Thymus (tissue), 11 donors: ENCODE results near the gene VTI1A. TPM values are rescaled to one million over a fixed set of nuclear protein-coding genes. Genes with fewer than 3 reads are reported as not detected.

ENCODE experiments used
- DNase-seq, 9 donors: peaks; one replicate each; pipeline ENCODE4 v3.0.0-alpha.2; 2013; ENCODE audit warnings: low spot score in 9 of 9, low read depth in 6 of 9, missing footprints in 1 of 9
- H3K27ac ChIP-seq, 2 donors: one replicate each; pipeline ENCODE4 v1.5.1; 2013; ENCODE audit warnings: control low read depth in 1 of 2, low read depth in 1 of 2, low read length in 1 of 2, mild to moderate bottlenecking in 1 of 2, moderate library complexity in 1 of 2
- H3K27me3 ChIP-seq, 2 donors: one replicate each; pipeline ENCODE4 v1.5.1; 2013; ENCODE audit warnings: low read length in 1 of 2; ENCODE audit not compliant: control insufficient read depth in 2 of 2, insufficient read depth in 1 of 2
- H3K36me3 ChIP-seq, 2 donors: one replicate each; pipeline ENCODE4 v1.5.1; 2013; ENCODE audit warnings: low read length in 1 of 2, mild to moderate bottlenecking in 1 of 2, moderate library complexity in 1 of 2; ENCODE audit not compliant: control insufficient read depth in 2 of 2, insufficient read depth in 2 of 2
- H3K4me1 ChIP-seq, 2 donors: one replicate each; pipeline ENCODE4 v1.5.1; 2013; ENCODE audit warnings: low read length in 2 of 2; ENCODE audit not compliant: control insufficient read depth in 2 of 2, insufficient read depth in 2 of 2
- H3K4me3 ChIP-seq, 2 donors: one replicate each; pipeline ENCODE4 v1.5.1; 2013; ENCODE audit warnings: low read length in 2 of 2, control low read depth in 1 of 2, mild to moderate bottlenecking in 1 of 2
- H3K9me3 ChIP-seq, 2 donors: one replicate each; pipeline ENCODE4 v1.5.1; 2013; ENCODE audit warnings: low read length in 1 of 2, mild to moderate bottlenecking in 1 of 2; ENCODE audit not compliant: control insufficient read depth in 2 of 2, insufficient read depth in 1 of 2
- WGBS: extraction: QIAGEN DNeasy Blood & Tissue Kit; methylation state at CpG from one replicate; pipeline ENCODE4 v1.1.7; 2013; 5-methylcytosine and 5-hydroxymethylcytosine counted together
- polyA plus RNA-seq: library from polyadenylated mRNA; stranded (reverse); fragments of 200-250 nt; gene quantifications from one replicate; pipeline ENCODE4 v1.2.3, GENCODE V29; 2013
- total RNA-seq: library from RNA; stranded (reverse); fragments of 120-200 nt; gene quantifications from one replicate; pipeline ENCODE4 v1.2.4, GENCODE V29; 2013
- donor health status: healthy.

VTI1A gene
- total and polyA plus RNA-seq, 2 donors: 15.9 to 27.0 TPM

DNA sequence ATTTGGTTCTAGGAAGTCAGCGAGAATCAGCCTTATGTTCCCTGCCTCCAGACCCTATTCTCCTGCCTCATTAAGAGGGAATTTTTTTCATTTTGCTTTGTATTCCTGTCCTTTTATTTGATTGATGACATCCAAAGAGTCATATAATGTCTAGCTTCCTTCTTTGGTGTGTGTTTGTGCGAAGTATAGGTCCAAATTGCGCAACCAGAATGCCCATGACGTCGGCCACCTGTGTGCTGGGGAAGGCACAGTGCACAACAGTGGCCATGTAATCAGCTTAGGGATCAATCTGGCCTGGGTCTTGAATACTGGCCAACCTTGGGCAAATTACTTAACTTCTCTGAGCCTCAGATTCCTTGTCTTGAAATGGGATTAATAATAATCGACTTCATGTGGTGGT lies 206.2 kb downstream of the VTI1A start:
- Histone ChIP-seq H3K4me3 (no peak overlapping the region), H3K27me3 (no peaks in the 10 kb centered on the region), H3K4me1 (no peaks in the 10 kb centered on the region), H3K36me3 (peaks cover 0 to 3% of the 10 kb centered on the region in 2 donors), H3K9me3 (no peaks in the 10 kb centered on the region), H3K27ac (no peak overlapping the region)
- no peak for DNase-seq
- over 99% methylated on average over 6 of the region's 6 CpGs for WGBS

DNA sequence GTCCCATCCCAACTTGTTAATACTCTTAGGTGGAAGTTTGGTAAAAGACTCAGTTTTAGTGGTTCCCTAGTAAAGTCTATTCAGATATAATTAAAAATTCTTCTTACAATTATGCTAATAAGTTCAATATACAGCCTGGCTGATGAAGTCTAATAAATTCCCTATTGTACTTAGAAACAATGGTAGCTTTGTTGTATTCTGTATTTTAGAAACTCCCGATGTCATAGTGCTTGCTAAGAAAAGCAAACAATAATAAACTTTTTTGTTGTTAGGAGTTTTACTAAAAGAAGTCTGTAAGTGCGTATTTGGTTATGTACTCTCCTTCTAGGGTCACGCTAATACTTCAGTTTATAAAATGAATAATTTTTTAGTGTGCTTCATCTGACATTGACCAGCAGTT lies 206.8 kb downstream of the VTI1A start:
- no peak for DNase-seq
- Histone ChIP-seq H3K4me1 (no peaks in the 10 kb centered on the region), H3K4me3 (no peak overlapping the region), H3K27ac (no peak overlapping the region), H3K27me3 (no peaks in the 10 kb centered on the region), H3K36me3 (peaks cover 0 to 3% of the 10 kb centered on the region in 2 donors), H3K9me3 (no peaks in the 10 kb centered on the region)
- 98% methylated on average over 3 of the region's 3 CpGs for WGBS

DNA sequence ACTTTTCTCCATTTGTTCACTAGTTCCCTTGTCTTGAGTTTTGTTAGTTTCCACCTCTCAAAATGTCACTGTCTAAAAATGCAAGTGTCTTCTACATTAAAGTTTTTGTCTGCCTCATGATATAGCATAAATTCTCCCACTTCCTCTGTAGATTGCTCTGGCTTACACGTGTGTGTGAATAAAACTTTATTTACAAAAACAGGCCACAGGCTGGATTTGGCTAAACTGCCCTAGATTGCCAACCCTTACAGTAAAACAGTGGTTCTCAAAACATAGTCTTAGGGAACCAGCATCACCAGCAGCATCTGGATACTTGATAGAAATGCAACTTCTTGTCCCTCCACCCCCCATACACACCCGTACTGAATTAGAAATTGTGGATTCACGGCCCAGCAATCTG lies 207.8 kb downstream of the VTI1A start:
- no peak for DNase-seq
- Histone ChIP-seq H3K4me3 (no peak overlapping the region), H3K36me3 (peaks cover 0 to 3% of the 10 kb centered on the region in 2 donors), H3K4me1 (no peaks in the 10 kb centered on the region), H3K27me3 (no peaks in the 10 kb centered on the region), H3K9me3 (no peaks in the 10 kb centered on the region), H3K27ac (no peak overlapping the region)
- 98% methylated on average over 3 of the region's 3 CpGs for WGBS

GRCh38 chr10:112655722-112656121 lies 208.7 kb downstream of the VTI1A start:
- Histone ChIP-seq H3K4me3 (no peak overlapping the region), H3K4me1 (no peaks in the 10 kb centered on the region), H3K36me3 (peaks cover 0 to 3% of the 10 kb centered on the region in 2 donors), H3K27ac (no peak overlapping the region), H3K9me3 (no peaks in the 10 kb centered on the region), H3K27me3 (no peaks in the 10 kb centered on the region)
- no peak for DNase-seq
- 95% methylated on average over 1 of the region's 1 CpG for WGBS

DNA sequence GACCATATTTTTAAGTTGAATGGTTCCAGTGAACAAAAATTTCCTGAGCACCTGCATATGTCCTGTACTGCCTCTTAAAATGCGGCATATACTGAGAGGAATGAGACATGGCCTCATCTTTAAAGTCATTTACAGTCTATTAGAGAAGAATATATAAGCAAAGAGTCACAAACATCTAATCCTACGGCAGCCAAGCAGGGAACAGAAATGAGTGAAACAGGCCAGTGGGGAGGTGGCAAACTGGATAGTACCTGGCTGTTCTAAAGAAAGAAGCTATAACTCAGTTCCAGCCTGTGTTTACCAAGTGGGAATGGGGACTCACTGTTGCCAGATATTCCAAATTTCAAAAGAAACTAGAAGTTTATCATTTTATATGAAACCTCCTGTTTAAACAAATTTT lies 211.4 kb downstream of the VTI1A start:
- Histone ChIP-seq H3K4me1 (no peaks in the 10 kb centered on the region), H3K9me3 (no peaks in the 10 kb centered on the region), H3K4me3 (no peak overlapping the region), H3K27me3 (no peaks in the 10 kb centered on the region), H3K36me3 (no peaks in the 10 kb centered on the region), H3K27ac (no peak overlapping the region)
- WGBS: 98% methylated on average over 2 of the region's 2 CpGs
- no peak for DNase-seq

DNA sequence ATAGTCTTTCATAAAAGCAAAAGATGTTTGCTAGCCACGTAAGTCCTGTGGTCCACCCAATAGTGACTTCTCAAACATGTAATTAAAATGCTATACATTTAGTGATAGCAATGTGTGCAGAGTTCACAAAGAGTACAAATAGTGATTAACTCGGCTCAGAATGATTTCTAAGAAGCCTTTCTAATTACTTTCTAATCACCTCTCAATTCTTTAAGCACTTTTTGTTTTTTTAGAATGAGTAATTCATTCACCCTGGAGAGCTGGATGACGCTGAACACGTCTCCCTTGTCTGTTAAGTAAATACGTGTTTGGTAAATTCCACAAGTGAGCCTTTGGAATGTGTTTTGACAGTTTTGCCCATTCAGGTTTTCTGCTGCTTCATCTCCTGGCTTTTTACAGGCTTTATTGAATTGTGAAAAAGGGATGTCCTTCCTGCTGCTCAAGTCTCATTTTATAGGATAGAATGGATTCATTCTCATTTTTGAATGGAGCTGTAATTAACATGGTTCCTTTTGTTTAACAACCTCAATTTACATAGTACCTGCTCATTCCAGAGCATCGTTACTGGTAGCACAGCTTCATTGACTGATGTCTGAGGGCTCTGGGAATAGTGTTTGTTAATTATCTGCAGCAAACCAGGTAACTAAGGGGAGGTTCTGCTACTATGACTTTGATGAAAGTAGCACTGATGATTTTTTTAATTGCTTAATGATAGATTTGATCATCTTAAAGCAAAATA lies 212.1 kb downstream of the VTI1A start:
- no peak for DNase-seq
- Histone ChIP-seq H3K36me3 (no peaks in the 10 kb centered on the region), H3K27me3 (no peaks in the 10 kb centered on the region), H3K9me3 (no peaks in the 10 kb centered on the region), H3K27ac (no peak overlapping the region), H3K4me1 (no peaks in the 10 kb centered on the region), H3K4me3 (no peak overlapping the region)
- WGBS: 95% methylated on average over 6 of the region's 6 CpGs

- H3K4me1 ChIP-seq: no peaks in the 10 kb centered on the region
- no peak for DNase-seq
- H3K27me3 ChIP-seq: no peaks in the 10 kb centered on the region
- no peaks in the 10 kb centered on the region for H3K36me3 ChIP-seq
- 95% methylated on average over 6 of the region's 6 CpGs for WGBS
- H3K4me3 ChIP-seq: no peak overlapping the region
- H3K9me3 ChIP-seq: no peaks in the 10 kb centered on the region
- no peak overlapping the region for H3K27ac ChIP-seq
Measured at GRCh38 chr10:112663234-112664125, 216.5 kb downstream of the VTI1A start.

DNA sequence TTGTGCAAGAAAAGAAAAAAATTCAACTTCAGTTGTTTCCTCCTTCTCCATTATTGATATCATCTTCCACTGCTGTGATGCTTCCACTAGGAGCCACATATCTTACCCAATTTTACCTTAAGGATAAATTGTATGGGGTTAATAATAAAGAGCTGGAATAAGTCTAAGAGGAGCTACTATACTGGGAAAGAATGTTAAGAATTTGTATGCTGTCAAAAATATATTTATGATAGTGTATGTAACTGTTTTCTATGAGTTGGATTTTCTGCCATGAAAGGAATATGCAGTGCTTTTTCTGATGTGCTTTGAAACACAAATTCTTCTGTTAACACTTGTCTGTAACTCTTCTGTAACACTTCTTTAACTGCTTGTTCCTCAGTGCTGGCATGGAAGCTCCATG lies 219.1 kb downstream of the VTI1A start:
- Histone ChIP-seq H3K27ac (no peak overlapping the region), H3K9me3 (no peaks in the 10 kb centered on the region), H3K4me3 (no peak overlapping the region), H3K4me1 (no peaks in the 10 kb centered on the region), H3K36me3 (peaks cover 0 to 4% of the 10 kb centered on the region in 2 donors), H3K27me3 (no peaks in the 10 kb centered on the region)
- no peak for DNase-seq

GRCh38 chr10:112669989-112670388 lies 223.0 kb downstream of the VTI1A start:
- Histone ChIP-seq H3K9me3 (no peaks in the 10 kb centered on the region), H3K27ac (no peak overlapping the region), H3K27me3 (no peaks in the 10 kb centered on the region), H3K4me3 (no peak overlapping the region), H3K36me3 (peaks cover 0 to 4% of the 10 kb centered on the region in 2 donors), H3K4me1 (peaks cover 2 to 4% of the 10 kb centered on the region in 2 donors)
- 98% methylated on average over 4 of the region's 4 CpGs for WGBS
- DNase-seq: no peak
